ENCODE data around the gene GLCE. TPM values are rescaled to one million over a fixed set of nuclear protein-coding genes. Genes with fewer than 3 reads are reported as not detected.

Gene GLCE
- total RNA-seq, 4 donors from 2014 or later = 20.4 to 26.1 (median 22.9) TPM

DNA sequence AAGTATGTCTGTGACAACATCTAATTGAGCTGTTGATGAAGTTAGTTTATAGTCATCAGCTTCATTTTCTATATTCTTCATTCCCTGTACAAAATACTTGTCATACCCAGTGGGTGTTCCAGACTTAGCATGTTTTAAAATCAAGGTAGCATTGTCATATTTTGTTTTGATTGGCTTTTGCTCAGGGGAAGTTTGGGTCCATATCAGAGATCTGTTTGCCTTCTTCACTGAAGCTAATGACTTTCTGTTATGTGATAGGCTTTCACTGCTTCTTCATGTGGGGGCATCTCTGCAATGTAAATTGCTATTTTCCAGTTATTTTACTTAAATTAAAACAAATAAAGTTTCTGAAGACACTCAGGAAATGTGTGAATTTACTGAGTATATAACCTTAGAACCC, 15.1 kb downstream of the GLCE start:
- no peak for TF ChIP-seq POLR2A (IDR thresholded peaks at IDR 0.05)
- TF ChIP-seq, protein P1, sequence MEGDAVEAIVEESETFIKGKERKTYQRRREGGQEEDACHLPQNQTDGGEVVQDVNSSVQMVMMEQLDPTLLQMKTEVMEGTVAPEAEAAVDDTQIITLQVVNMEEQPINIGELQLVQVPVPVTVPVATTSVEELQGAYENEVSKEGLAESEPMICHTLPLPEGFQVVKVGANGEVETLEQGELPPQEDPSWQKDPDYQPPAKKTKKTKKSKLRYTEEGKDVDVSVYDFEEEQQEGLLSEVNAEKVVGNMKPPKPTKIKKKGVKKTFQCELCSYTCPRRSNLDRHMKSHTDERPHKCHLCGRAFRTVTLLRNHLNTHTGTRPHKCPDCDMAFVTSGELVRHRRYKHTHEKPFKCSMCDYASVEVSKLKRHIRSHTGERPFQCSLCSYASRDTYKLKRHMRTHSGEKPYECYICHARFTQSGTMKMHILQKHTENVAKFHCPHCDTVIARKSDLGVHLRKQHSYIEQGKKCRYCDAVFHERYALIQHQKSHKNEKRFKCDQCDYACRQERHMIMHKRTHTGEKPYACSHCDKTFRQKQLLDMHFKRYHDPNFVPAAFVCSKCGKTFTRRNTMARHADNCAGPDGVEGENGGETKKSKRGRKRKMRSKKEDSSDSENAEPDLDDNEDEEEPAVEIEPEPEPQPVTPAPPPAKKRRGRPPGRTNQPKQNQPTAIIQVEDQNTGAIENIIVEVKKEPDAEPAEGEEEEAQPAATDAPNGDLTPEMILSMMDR (IDR thresholded peaks at IDR 0.05) = no peak
- no peak overlapping the region for H3K27ac ChIP-seq
- H3K27me3 ChIP-seq = no peaks in the 10 kb centered on the region
- H3K36me3 ChIP-seq = no peaks in the 10 kb centered on the region
- no peak overlapping the region for H3K4me3 ChIP-seq
- peaks cover 0 to 20% (median 1%) of the 10 kb centered on the region in 3 donors for H3K4me1 ChIP-seq
- H3K9me3 ChIP-seq = no peaks in the 10 kb centered on the region
- intact Hi-C loops (cut with DNase I) = no loop called here
- DNase-seq = no peak

- Histone ChIP-seq H3K27me3 (no peaks in the 10 kb centered on the region), H3K9me3 (no peaks in the 10 kb centered on the region), H3K27ac (no peak overlapping the region), H3K36me3 (no peaks in the 10 kb centered on the region), H3K4me1 (no peaks in the 10 kb centered on the region), H3K4me3 (no peak overlapping the region)
- TF ChIP-seq, protein P1 (IDR thresholded peaks at IDR 0.05) = no peak
- no peak for TF ChIP-seq POLR2A (IDR thresholded peaks at IDR 0.05)
- no peak for DNase-seq
- intact Hi-C loops (cut with DNase I) = no loop called here
Measured at GRCh38 chr15:69181424-69181823, 21.0 kb downstream of the GLCE start.

GRCh38 chr15:69185216-69185615, 24.8 kb downstream of the GLCE start:
- Histone ChIP-seq H3K27me3 (no peaks in the 10 kb centered on the region), H3K4me1 (peaks cover 0 to 8% (median 0%) of the 10 kb centered on the region in 3 donors), H3K36me3 (no peaks in the 10 kb centered on the region), H3K4me3 (no peak overlapping the region), H3K9me3 (peaks cover 0 to 4% (median 0%) of the 10 kb centered on the region in 3 donors), H3K27ac (no peak overlapping the region)
- intact Hi-C loops (cut with DNase I) = no loop called here
- TF ChIP-seq POLR2A (IDR thresholded peaks at IDR 0.05) = no peak
- TF ChIP-seq, protein P1 (IDR thresholded peaks at IDR 0.05) = no peak
- WGBS, 2 donors = 93 to 100% methylated on average over 1 of the region's 1 CpG
- DNase-seq = no peak

GRCh38 chr15:69185706-69186105, 25.3 kb downstream of the GLCE start:
- H3K9me3 ChIP-seq = peaks cover 0 to 4% (median 0%) of the 10 kb centered on the region in 3 donors
- H3K36me3 ChIP-seq = no peaks in the 10 kb centered on the region
- DNase-seq = no peak
- intact Hi-C loops (cut with DNase I) = no loop called here
- H3K4me3 ChIP-seq = no peak overlapping the region
- H3K4me1 ChIP-seq = peaks cover 0 to 8% (median 0%) of the 10 kb centered on the region in 3 donors
- H3K27ac ChIP-seq = no peak overlapping the region
- no peaks in the 10 kb centered on the region for H3K27me3 ChIP-seq
- TF ChIP-seq POLR2A (IDR thresholded peaks at IDR 0.05) = no peak
- TF ChIP-seq, protein P1 (IDR thresholded peaks at IDR 0.05) = no peak
- 89 to 91% methylated on average over 2 to 3 of the region's 3 CpGs for WGBS, 2 donors

- H3K27ac ChIP-seq = peak overlapping the region in 3 of 4 donors; percentile 31 to 51 (median 47)
- DNase-seq = no peak
- H3K27me3 ChIP-seq = no peaks in the 10 kb centered on the region
- TF ChIP-seq POLR2A (IDR thresholded peaks at IDR 0.05) = no peak
- TF ChIP-seq, protein P1 (IDR thresholded peaks at IDR 0.05) = no peak
- H3K4me3 ChIP-seq = no peak overlapping the region
- intact Hi-C loops (cut with DNase I) = no loop called here
- H3K36me3 ChIP-seq = no peaks in the 10 kb centered on the region
- WGBS, 2 donors = 36 to 64% methylated on average over 6 of the region's 6 CpGs
- peaks cover 0 to 4% (median 0%) of the 10 kb centered on the region in 3 donors for H3K9me3 ChIP-seq
- H3K4me1 ChIP-seq = peaks cover 0 to 15% (median 0%) of the 10 kb centered on the region in 3 donors
Measured at GRCh38 chr15:69189157-69189556, 28.7 kb downstream of the GLCE start.

Data from esophagus squamous epithelium (tissue), 5 donors.